Hepatocyte (in vitro differentiated cells): ENCODE data around the gene GNE. TPM values are rescaled to one million over a fixed set of nuclear protein-coding genes. Genes with fewer than 3 reads are reported as not detected.
A peak's percentile ranks its signal among the peaks of the same experiment; 100 is the strongest.
"Not testable (repeated sequence)": the region's sequence is repeated elsewhere in the genome, so short reads cannot be mapped to it uniquely, and the experiment has no call there.

Source experiments
- DNase-seq: peaks from one replicate; pipeline ENCODE4 v3.0.0-alpha.2; 2016; ENCODE audit warnings: low spot score
- H2AFZ ChIP-seq: fragments of 200-600 bp; sonication (generic); 2 replicates; pipeline ENCODE4 v1.6.0; 2016; ENCODE audit warnings: antibody characterized with exemption, mild to moderate bottlenecking
- H3K27ac ChIP-seq: fragments of 200-600 bp; sonication (generic); 2 replicates; pipeline ENCODE4 v1.5.1; 2016; ENCODE audit warnings: mild to moderate bottlenecking
- H3K27me3 ChIP-seq: fragments of 200-600 bp; sonication (generic); 2 replicates; pipeline ENCODE4 v1.6.1; 2016
- H3K36me3 ChIP-seq: fragments of 200-600 bp; sonication (generic); replicated peaks from 2 replicates; pipeline ENCODE4 v1.5.1; 2016; ENCODE audit warnings: low read depth; ENCODE audit not compliant: insufficient read depth
- H3K4me1 ChIP-seq: fragments of 200-600 bp; sonication (generic); 2 replicates; pipeline ENCODE4 v1.5.1; 2016; ENCODE audit warnings: mild to moderate bottlenecking, moderate library complexity; ENCODE audit not compliant: insufficient read depth
- H3K4me2 ChIP-seq: fragments of 200-600 bp; sonication (generic); 2 replicates; pipeline ENCODE4 v1.6.0; 2016
- H3K4me3 ChIP-seq: fragments of 200-600 bp; sonication (generic); 2 replicates; pipeline ENCODE4 v1.5.1; 2016; ENCODE audit warnings: mild to moderate bottlenecking
- H3K79me2 ChIP-seq: fragments of 200-600 bp; sonication (generic); 2 replicates; pipeline ENCODE4 v1.6.0; 2017; ENCODE audit warnings: mild to moderate bottlenecking
- H3K9me2 ChIP-seq: fragments of 200-600 bp; sonication (generic); replicated peaks from 2 replicates; pipeline ENCODE4 v1.6.0; 2017; ENCODE audit warnings: mild to moderate bottlenecking; ENCODE audit not compliant: insufficient read depth
- H3K9me3 ChIP-seq: fragments of 200-600 bp; sonication (generic); 2 replicates; pipeline ENCODE4 v1.5.1; 2016; ENCODE audit warnings: low read depth, mild to moderate bottlenecking
- H4K20me1 ChIP-seq: fragments of 200-600 bp; sonication (generic); 2 replicates; pipeline ENCODE4 v1.6.0; 2016; ENCODE audit warnings: mild to moderate bottlenecking; ENCODE audit not compliant: insufficient read depth, poor library complexity, severe bottlenecking
- CTCF ChIP-seq: fragments of 200-600 bp; sonication (generic); IDR thresholded peaks from 2 replicates; pipeline ENCODE4 v1.5.1; 2016; ENCODE audit warnings: antibody characterized with exemption, mild to moderate bottlenecking; ENCODE audit not compliant: poor library complexity
- EZH2 ChIP-seq: fragments of 200-600 bp; sonication (generic); IDR thresholded peaks from 2 replicates; pipeline ENCODE4 v1.6.1; 2016; ENCODE audit warnings: antibody characterized with exemption, mild to moderate bottlenecking, borderline replicate concordance
- EZH2phosphoT487 ChIP-seq: fragments of 200-600 bp; sonication (generic); IDR thresholded peaks from one replicate; pipeline ENCODE4 v1.6.1; 2018; ENCODE audit warnings: antibody characterized with exemption, mild to moderate bottlenecking, low read depth, moderate library complexity; ENCODE audit not compliant: unreplicated experiment, severe bottlenecking
- WGBS: methylation state at CpG from one replicate; pipeline ENCODE4 v1.1.6; 2016; ENCODE audit warnings: low lambda C conversion rate; ENCODE audit errors: missing lambda C conversion rate; 5-methylcytosine and 5-hydroxymethylcytosine counted together
- polyA plus RNA-seq: library from polyadenylated mRNA; unstranded; fragments of >200 nt; fragmentation: Nextera tagmentation; extraction: Ambion mirVana; gene quantifications from 2 replicates; pipeline ENCODE4 v1.2.1, GENCODE V29; 2016
- total RNA-seq: library from RNA; depleted of rRNA; stranded (reverse); fragments of >200 nt; gene quantifications from 2 replicates; pipeline ENCODE4 v1.2.3, GENCODE V29; 2014

Gene GNE, protein sequence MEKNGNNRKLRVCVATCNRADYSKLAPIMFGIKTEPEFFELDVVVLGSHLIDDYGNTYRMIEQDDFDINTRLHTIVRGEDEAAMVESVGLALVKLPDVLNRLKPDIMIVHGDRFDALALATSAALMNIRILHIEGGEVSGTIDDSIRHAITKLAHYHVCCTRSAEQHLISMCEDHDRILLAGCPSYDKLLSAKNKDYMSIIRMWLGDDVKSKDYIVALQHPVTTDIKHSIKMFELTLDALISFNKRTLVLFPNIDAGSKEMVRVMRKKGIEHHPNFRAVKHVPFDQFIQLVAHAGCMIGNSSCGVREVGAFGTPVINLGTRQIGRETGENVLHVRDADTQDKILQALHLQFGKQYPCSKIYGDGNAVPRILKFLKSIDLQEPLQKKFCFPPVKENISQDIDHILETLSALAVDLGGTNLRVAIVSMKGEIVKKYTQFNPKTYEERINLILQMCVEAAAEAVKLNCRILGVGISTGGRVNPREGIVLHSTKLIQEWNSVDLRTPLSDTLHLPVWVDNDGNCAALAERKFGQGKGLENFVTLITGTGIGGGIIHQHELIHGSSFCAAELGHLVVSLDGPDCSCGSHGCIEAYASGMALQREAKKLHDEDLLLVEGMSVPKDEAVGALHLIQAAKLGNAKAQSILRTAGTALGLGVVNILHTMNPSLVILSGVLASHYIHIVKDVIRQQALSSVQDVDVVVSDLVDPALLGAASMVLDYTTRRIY
- total RNA-seq = 14.9 and 17.5 TPM in 2 replicates
- polyA plus RNA-seq = 3.8 and 6.5 TPM in 2 replicates

- Histone ChIP-seq H3K4me3 (peak within 1 kb of the TSS; percentile 41), H3K4me2 (peak within 1 kb of the TSS; percentile 75), H4K20me1 (no peaks in the 10 kb centered on the region), H3K36me3 (no peaks in the 10 kb centered on the region), H3K4me1 (no peaks in the 10 kb centered on the region), H3K27ac (peak within 1 kb of the TSS; percentile 92), H3K27me3 (no peaks in the 10 kb centered on the region), H3K9me2 (no peaks in the 10 kb centered on the region), H3K9me3 (no peaks in the 10 kb centered on the region), H2AFZ (peak within 1 kb of the TSS; percentile 67), H3K79me2 (peaks cover 42% of the 10 kb centered on the region)
- TF ChIP-seq EZH2 = no peak
- TF ChIP-seq EZH2phosphoT487 = no peak
- no peak for TF ChIP-seq CTCF
- DNase-seq = peak; percentile 98
- 5% methylated on average over 41 of the region's 73 CpGs for WGBS
These were observed at the start of gene GNE for GRCh38 chr9:36258208-36258995. Gene GNE (minus strand): TSS chr9:36258448. CDS start chr9:36249355, 9,093 bp downstream.

DNA sequence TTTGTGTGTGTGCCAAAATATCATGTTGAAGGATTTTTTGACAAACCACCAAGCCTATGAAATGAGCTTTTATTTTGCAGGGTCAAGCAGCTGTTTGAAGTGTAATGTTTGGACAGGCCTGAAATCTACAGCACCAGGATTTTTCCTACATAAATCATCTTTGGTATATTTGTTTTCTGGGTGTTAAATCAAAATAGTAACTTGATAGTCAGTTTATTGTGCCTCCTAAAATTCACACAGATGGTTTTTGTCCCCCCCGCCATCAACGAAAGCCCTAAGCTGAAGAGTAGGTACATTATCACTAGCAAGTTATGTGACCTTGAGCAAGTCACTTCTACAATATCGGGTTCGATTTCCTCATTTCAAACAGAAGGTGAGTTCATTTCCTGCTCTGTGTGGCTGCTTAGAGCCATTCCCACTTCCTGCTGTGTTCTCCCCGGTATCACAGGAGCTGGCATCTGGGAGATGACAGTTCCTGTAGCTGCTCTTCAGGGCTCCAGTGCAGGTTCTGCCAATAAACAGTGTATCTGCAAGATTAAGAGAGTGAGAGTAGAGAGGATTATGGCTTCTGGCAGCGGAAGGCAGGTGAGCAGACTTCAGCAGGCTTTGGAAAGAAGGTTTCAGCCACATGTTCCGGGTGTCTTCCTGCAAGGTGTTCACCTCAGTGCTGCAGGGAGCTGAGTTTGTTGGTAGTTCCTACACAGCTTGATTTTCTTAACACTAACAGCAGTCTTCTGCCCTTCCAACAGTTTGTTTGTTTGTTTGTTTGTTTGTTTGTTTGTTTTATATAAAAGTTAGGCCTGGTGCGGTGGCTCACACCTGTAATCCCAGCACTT, 48.4 kb upstream of the GNE start:
- no peak overlapping the region for H2AFZ ChIP-seq
- H3K79me2 ChIP-seq = no peaks in the 10 kb centered on the region
- no peaks in the 10 kb centered on the region for H3K27me3 ChIP-seq
- TF ChIP-seq EZH2phosphoT487 (no peak), EZH2 (no peak), CTCF (no peak)
- H4K20me1 ChIP-seq = no peaks in the 10 kb centered on the region
- no peaks in the 10 kb centered on the region for H3K9me2 ChIP-seq
- WGBS = 68% methylated on average over 8 of the region's 8 CpGs
- H3K4me1 ChIP-seq = no peaks in the 10 kb centered on the region
- H3K27ac ChIP-seq = peak overlapping the region; percentile 43
- no peak for DNase-seq
- H3K9me3 ChIP-seq = no peaks in the 10 kb centered on the region
- no peaks in the 10 kb centered on the region for H3K36me3 ChIP-seq
- H3K4me3 ChIP-seq = no peak overlapping the region
- H3K4me2 ChIP-seq = no peak overlapping the region

- H3K4me3 ChIP-seq, H3K36me3 ChIP-seq, H3K9me3 ChIP-seq, H3K79me2 ChIP-seq, DNase-seq, H3K27me3 ChIP-seq, H4K20me1 ChIP-seq, H2AFZ ChIP-seq, H3K4me1 ChIP-seq, H3K9me2 ChIP-seq: not testable (repeated sequence)
- 43% methylated on average over 2 of the region's 2 CpGs for WGBS
- H3K4me2 ChIP-seq = peak overlapping the region; percentile 59
- peak overlapping the region; percentile 82 for H3K27ac ChIP-seq
These were observed 46.1 kb upstream of the GNE start for GRCh38 chr9:36304366-36304765.
